GM12878 (cell line): Measurements from ENCODE around the gene UBLCP1. TPM values are rescaled to one million over a fixed set of nuclear protein-coding genes. Genes with fewer than 3 reads are reported as not detected.

Experiments used
- ATAC-seq: fragments of 200-7000 bp; cut with Tn5 transposase; 3 replicates; pipeline ENCODE4 v1.9.1; 2020; ENCODE audit warnings: mild to moderate bottlenecking, moderate library complexity
- BruUV-seq: library from RNA; stranded (reverse); fragments of 400-500 nt; replicated peaks from 2 replicates; lab custom pipeline; 2021; lab: Mats Ljungman, UMichigan
- CTCF ChIA-PET: fragments of 300-600 bp; sonication (Branson Sonifier 250); formaldehyde crosslinking; extraction: SDS; loops from one replicate; lab custom pipeline; 2021; ENCODE audit warnings: inconsistent platforms; lab: Yijun Ruan, JAX
- POLR2A ChIA-PET: fragments of 350-600 bp; formaldehyde crosslinking; extraction: SDS; loops from one replicate; lab custom pipeline; 2021; ENCODE audit warnings: inconsistent platforms; lab: Charles Lee
- RAD21 ChIA-PET: fragments of 300-600 bp; sonication (Branson Sonifier 250); formaldehyde crosslinking; loops from one replicate; lab custom pipeline; 2023; ENCODE audit warnings: antibody characterized with exemption; ENCODE audit not compliant: unreplicated experiment; lab: Charles Lee
- SMC1A ChIA-PET: fragments of 300-600 bp; sonication (Branson Sonifier 250); formaldehyde crosslinking; loops from one replicate; lab custom pipeline; 2023; ENCODE audit not compliant: unreplicated experiment, uncharacterized antibody; lab: Charles Lee
- DNase-seq: peaks from one replicate; pipeline ENCODE4 v3.0.0-alpha.2; 2011; ENCODE audit warnings: low read depth, low spot score
- FAIRE-seq: peaks from 3 replicates; lab custom pipeline; 2011; peaks lifted over from hg19 to GRCh38; lab: Jason Lieb, UNC
- H2AFZ ChIP-seq: 2 replicates; pipeline ENCODE4 v1.6.0; 2011; ENCODE audit warnings: low read depth, low read length, control low read depth; ENCODE audit not compliant: control insufficient read depth
- H3K27ac ChIP-seq: 2 replicates; pipeline ENCODE4 v1.5.1; 2011; ENCODE audit warnings: control low read depth; ENCODE audit not compliant: control insufficient read depth, insufficient read depth
- H3K27me3 ChIP-seq, 2 experiments: replicated peaks in 1 of 2; 2 replicates each; pipeline versions ENCODE4 v1.6.0 to v1.6.1; 2011; ENCODE audit warnings: low read length in 1 of 2; ENCODE audit not compliant: control insufficient read depth in 2 of 2, insufficient read depth in 2 of 2
- H3K36me3 ChIP-seq, 2 experiments: 2 replicates each; pipeline ENCODE4 v1.5.1; 2011; ENCODE audit warnings: low read length in 1 of 2; ENCODE audit not compliant: control insufficient read depth in 2 of 2, insufficient read depth in 2 of 2
- H3K4me1 ChIP-seq: 2 replicates; pipeline ENCODE4 v1.6.1; 2011; ENCODE audit warnings: mild to moderate bottlenecking, low read length, moderate library complexity, mixed read lengths; ENCODE audit not compliant: control insufficient read depth, insufficient read depth
- H3K4me2 ChIP-seq: 2 replicates; pipeline ENCODE4 v1.6.0; 2011; ENCODE audit warnings: control low read depth; ENCODE audit not compliant: control insufficient read depth, insufficient read depth
- H3K4me3 ChIP-seq: fragments of 200-600 bp; sonication (generic); 2 replicates; pipeline ENCODE4 v1.5.1; 2016
- H3K79me2 ChIP-seq: 2 replicates; pipeline ENCODE4 v1.6.0; 2011; ENCODE audit warnings: low read length; ENCODE audit not compliant: control insufficient read depth, insufficient read depth
- H3K9ac ChIP-seq: 2 replicates; pipeline ENCODE4 v1.8.0; 2011; ENCODE audit warnings: low read length, control low read depth, mixed read lengths; ENCODE audit not compliant: control insufficient read depth, insufficient read depth
- H3K9me3 ChIP-seq: replicated peaks from 3 replicates; pipeline ENCODE4 v1.5.1; 2011; ENCODE audit warnings: mild to moderate bottlenecking, low read length; ENCODE audit not compliant: control insufficient read depth, insufficient read depth
- H4K20me1 ChIP-seq: 2 replicates; pipeline ENCODE4 v1.6.0; 2011; ENCODE audit not compliant: control insufficient read depth, insufficient read depth
- CEBPB ChIP-seq, 2 experiments: fragments of 150-350 bp in 1 of 2; IDR thresholded peaks; 2 replicates each; pipeline ENCODE4 v1.6.1; 2012 to 2014; ENCODE audit warnings: low read depth in 2 of 2, low read length in 2 of 2, borderline replicate concordance in 1 of 2, inconsistent platforms in 1 of 2
- FOXK2 ChIP-seq: fragments of 450-650 bp; IDR thresholded peaks from 2 replicates; pipeline ENCODE4 v1.6.1; 2017; ENCODE audit warnings: mild to moderate bottlenecking, moderate library complexity
- FOXM1 ChIP-seq: IDR thresholded peaks from 2 replicates; pipeline ENCODE4 v1.6.1; 2012; ENCODE audit warnings: low read depth, mild to moderate bottlenecking, inconsistent platforms, low read length, moderate library complexity
- IKZF1 ChIP-seq: fragments of 450-650 bp; conservative IDR thresholded peaks from 2 replicates; pipeline ENCODE4 v1.6.1; 2017; ENCODE audit warnings: antibody characterized with exemption, mild to moderate bottlenecking
- JUNB ChIP-seq: IDR thresholded peaks from 2 replicates; pipeline ENCODE4 v1.6.1; 2016; ENCODE audit warnings: antibody characterized with exemption, mild to moderate bottlenecking
- POLR2AphosphoS2 ChIP-seq: IDR thresholded peaks from 2 replicates; pipeline ENCODE4 v1.6.1; 2011; ENCODE audit warnings: low read depth, mild to moderate bottlenecking, low read length, improper control_type of control experiment, moderate library complexity
- POLR2AphosphoS5 ChIP-seq: IDR thresholded peaks from 2 replicates; pipeline ENCODE4 v1.6.1; 2011; ENCODE audit warnings: mild to moderate bottlenecking, low read length, inconsistent platforms
- SMAD5 ChIP-seq: IDR thresholded peaks from 2 replicates; pipeline ENCODE4 v1.6.1; 2016; ENCODE audit warnings: antibody characterized with exemption, low read depth
- SMC3 ChIP-seq: IDR thresholded peaks from 2 replicates; pipeline ENCODE4 v1.6.1; 2011; ENCODE audit warnings: low read length, improper control_type of control experiment, borderline replicate concordance
- TARDBP ChIP-seq: IDR thresholded peaks from 2 replicates; pipeline ENCODE4 v1.6.1; 2016; ENCODE audit warnings: borderline replicate concordance
- ZNF24 ChIP-seq: fragments of 450-650 bp; IDR thresholded peaks from 2 replicates; pipeline ENCODE4 v1.6.1; 2017; ENCODE audit warnings: antibody characterized with exemption, mild to moderate bottlenecking
- WGBS: methylation state at CpG from one replicate; pipeline ENCODE4 v1.1.6; 2016; ENCODE audit warnings: low lambda C conversion rate; ENCODE audit not compliant: insufficient replicate concordance, insufficient coverage; ENCODE audit errors: missing lambda C conversion rate; 5-methylcytosine and 5-hydroxymethylcytosine counted together
- in situ Hi-C: fragments of 300-500 bp; cut with MboI; formaldehyde crosslinking; loops from 9 replicates; pipeline ENCODE4 v1.14.3; 2018; ENCODE audit warnings: mixed read lengths
- intact Hi-C: fragments of 100-400 bp; cut with micrococcal nuclease; formaldehyde crosslinking; loops from one replicate; pipeline ENCODE4 v1.14.2; 2022; ENCODE audit not compliant: unreplicated experiment
- polyA plus RNA-seq, 11 experiments: library from polyadenylated mRNA; depleted of rRNA in 4 of 11; unstranded in 6 of 11; stranded (reverse) in 5 of 11; fragments of >200 nt; fragmentation: Nextera tagmentation in 4 of 11; fragmentation: Illumina TruSeq in 1 of 11; extraction: Ambion mirVana in 4 of 11; extraction: Trizol in 1 of 11; gene quantifications; 1 replicate in 1 of 11; 2 replicates in 10 of 11; pipeline versions ENCODE4 v1.2.1 to v1.2.3, GENCODE V29; 2011 to 2016; ENCODE audit warnings: inconsistent platforms in 2 of 11, missing spikeins in 2 of 11, low read depth in 1 of 11
- total RNA-seq, 4 experiments: library from RNA; depleted of rRNA in 3 of 4; stranded (reverse); fragments of >200 nt in 3 of 4; fragmentation: Illumina TruSeq in 1 of 4; extraction: Trizol in 1 of 4; gene quantifications; 2 replicates each; pipeline versions ENCODE4 v1.2.1 to v1.2.3, GENCODE V29; 2013 to 2021
- TF ChIP-seq, protein P1 (sequence below): IDR thresholded peaks from 2 replicates; pipeline ENCODE4 v1.6.1; 2011; ENCODE audit warnings: borderline replicate concordance, low read depth, mild to moderate bottlenecking, moderate library complexity, low read length; ENCODE audit not compliant: insufficient read depth, poor library complexity, severe bottlenecking
- TF ChIP-seq, protein P2 (sequence below): fragments of 450-650 bp; IDR thresholded peaks from 2 replicates; pipeline ENCODE4 v1.6.1; 2016; ENCODE audit warnings: mild to moderate bottlenecking
- TF ChIP-seq, protein P3 (sequence below): IDR thresholded peaks from 2 replicates; pipeline ENCODE4 v1.6.1; 2012; ENCODE audit warnings: low read depth, low read length, improper control_type of control experiment

The UBLCP1 gene
- total and polyA plus RNA-seq, 10 of the 15 experiments (the other 5 are each of a cell fraction or from before 2014, with no cell fraction given), result 18.8 to 44.2 (median 32.1) TPM

DNA sequence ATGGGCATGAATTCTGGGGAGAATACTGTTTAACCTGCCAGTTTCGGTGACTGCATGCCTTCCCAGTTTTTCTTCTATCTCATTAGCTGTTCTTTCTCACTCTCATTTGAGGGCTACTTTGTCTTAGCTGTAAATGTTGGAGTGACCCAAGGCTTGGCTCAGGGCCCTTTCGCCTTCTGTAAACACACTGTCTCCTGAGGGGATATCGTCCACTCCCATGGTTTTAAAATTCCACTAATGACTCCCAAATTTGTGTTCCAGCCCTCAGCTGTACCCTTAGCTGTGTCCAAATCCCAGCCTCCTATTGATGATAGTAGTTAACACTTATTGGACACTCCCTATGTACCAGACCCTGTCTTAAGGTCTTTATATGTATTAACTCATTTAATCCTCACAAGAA is 39.6 kb upstream of the UBLCP1 start:
- ChIA-PET SMC1A (interaction anchor here (0.7 to 1.0 kb wide), 2 partner anchors 8 to 13 kb away, joined by 3 read pairs; no protein-coding TSS in a partner anchor), CTCF (no interaction called here), RAD21 (no interaction called here), POLR2A (no interaction called here)
- H3K79me2 ChIP-seq, result no peaks in the 10 kb centered on the region
- TF ChIP-seq POLR2AphosphoS5, result no peak
- TF ChIP-seq SMAD5, result no peak
- TF ChIP-seq FOXK2, result no peak
- TF ChIP-seq, protein P1, sequence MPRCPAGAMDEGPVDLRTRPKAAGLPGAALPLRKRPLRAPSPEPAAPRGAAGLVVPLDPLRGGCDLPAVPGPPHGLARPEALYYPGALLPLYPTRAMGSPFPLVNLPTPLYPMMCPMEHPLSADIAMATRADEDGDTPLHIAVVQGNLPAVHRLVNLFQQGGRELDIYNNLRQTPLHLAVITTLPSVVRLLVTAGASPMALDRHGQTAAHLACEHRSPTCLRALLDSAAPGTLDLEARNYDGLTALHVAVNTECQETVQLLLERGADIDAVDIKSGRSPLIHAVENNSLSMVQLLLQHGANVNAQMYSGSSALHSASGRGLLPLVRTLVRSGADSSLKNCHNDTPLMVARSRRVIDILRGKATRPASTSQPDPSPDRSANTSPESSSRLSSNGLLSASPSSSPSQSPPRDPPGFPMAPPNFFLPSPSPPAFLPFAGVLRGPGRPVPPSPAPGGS, result no peak
- no peak for TF ChIP-seq POLR2AphosphoS2
- BruUV-seq, result no TSS peak
- H3K9ac ChIP-seq, result no peak overlapping the region
- FAIRE-seq, result no peak
- H3K27ac ChIP-seq, result no peak overlapping the region
- no peak overlapping the region for H3K4me3 ChIP-seq
- no peaks in the 10 kb centered on the region for H3K4me1 ChIP-seq
- DNase-seq, result no peak
- 57% methylated on average over 3 of the region's 3 CpGs for WGBS
- in situ Hi-C loops, result no loop called here
- no peaks in the 10 kb centered on the region for H4K20me1 ChIP-seq
- H3K27me3 ChIP-seq, result no peaks in the 10 kb centered on the region
- no peak overlapping the region for H2AFZ ChIP-seq
- H3K36me3 ChIP-seq, result no peaks in the 10 kb centered on the region
- intact Hi-C loops, result no loop called here
- H3K4me2 ChIP-seq, result no peak overlapping the region
- no peaks in the 10 kb centered on the region for H3K9me3 ChIP-seq
- no peak for ATAC-seq

DNA sequence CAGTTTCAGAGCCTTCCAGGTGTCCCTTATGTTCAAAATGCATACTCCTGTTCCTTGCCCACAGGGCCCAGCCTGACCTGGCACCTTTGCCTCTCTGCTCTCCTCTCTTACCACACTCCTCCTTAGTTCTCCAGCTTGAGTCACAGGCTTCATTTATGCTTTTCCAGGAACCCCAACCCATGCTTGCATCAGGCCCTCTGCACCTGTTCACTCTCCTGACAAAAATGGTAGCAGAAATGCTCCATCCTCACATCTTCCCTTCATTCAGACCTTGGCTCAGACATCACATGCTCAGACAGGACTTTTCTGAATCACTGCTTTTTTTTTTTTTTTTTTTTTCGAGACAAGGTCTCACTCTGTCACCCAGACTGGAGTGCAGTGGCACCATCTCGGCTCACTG is 38.6 kb upstream of the UBLCP1 start:
- no peak for ATAC-seq
- Histone ChIP-seq H3K4me3 (no peak overlapping the region), H3K36me3 (no peaks in the 10 kb centered on the region), H4K20me1 (no peaks in the 10 kb centered on the region), H3K27me3 (no peaks in the 10 kb centered on the region), H3K9me3 (no peaks in the 10 kb centered on the region), H3K27ac (no peak overlapping the region), H3K9ac (no peak overlapping the region), H3K4me1 (no peaks in the 10 kb centered on the region), H2AFZ (no peak overlapping the region), H3K4me2 (no peak overlapping the region), H3K79me2 (no peaks in the 10 kb centered on the region)
- 40% methylated on average over 1 of the region's 2 CpGs for WGBS
- in situ Hi-C loops, result no loop called here
- no TSS peak for BruUV-seq
- POLR2A ChIA-PET, result no interaction called here
- SMC1A ChIA-PET, result no interaction called here
- CTCF ChIA-PET, result no interaction called here
- intact Hi-C loops, result no loop called here
- TF ChIP-seq SMC3, result no peak
- no peak for TF ChIP-seq JUNB
- no peak for TF ChIP-seq FOXM1
- TF ChIP-seq, protein P2, sequence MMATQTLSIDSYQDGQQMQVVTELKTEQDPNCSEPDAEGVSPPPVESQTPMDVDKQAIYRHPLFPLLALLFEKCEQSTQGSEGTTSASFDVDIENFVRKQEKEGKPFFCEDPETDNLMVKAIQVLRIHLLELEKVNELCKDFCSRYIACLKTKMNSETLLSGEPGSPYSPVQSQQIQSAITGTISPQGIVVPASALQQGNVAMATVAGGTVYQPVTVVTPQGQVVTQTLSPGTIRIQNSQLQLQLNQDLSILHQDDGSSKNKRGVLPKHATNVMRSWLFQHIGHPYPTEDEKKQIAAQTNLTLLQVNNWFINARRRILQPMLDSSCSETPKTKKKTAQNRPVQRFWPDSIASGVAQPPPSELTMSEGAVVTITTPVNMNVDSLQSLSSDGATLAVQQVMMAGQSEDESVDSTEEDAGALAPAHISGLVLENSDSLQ, result no peak
- TF ChIP-seq, protein P3, sequence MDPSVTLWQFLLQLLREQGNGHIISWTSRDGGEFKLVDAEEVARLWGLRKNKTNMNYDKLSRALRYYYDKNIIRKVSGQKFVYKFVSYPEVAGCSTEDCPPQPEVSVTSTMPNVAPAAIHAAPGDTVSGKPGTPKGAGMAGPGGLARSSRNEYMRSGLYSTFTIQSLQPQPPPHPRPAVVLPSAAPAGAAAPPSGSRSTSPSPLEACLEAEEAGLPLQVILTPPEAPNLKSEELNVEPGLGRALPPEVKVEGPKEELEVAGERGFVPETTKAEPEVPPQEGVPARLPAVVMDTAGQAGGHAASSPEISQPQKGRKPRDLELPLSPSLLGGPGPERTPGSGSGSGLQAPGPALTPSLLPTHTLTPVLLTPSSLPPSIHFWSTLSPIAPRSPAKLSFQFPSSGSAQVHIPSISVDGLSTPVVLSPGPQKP, result no peak
- TF ChIP-seq ZNF24, result no peak
- TF ChIP-seq IKZF1, result no peak
- no peak for TF ChIP-seq CEBPB (IDR thresholded peaks at IDR 0.05; ENCODE audit: borderline replicate concordance in 1 of 2, low read depth in 2 of 2, low read length in 2 of 2)
- TF ChIP-seq TARDBP, result no peak
- no peak for DNase-seq
- no peak for FAIRE-seq
- RAD21 ChIA-PET, result no interaction called here
